HG03060 (cell line): ENCODE data around the gene HMGN4.

Experiments used
- ATAC-seq: cut with Tn5 transposase; IDR thresholded peaks from one replicate; pipeline ENCODE4 v1.9.1; 2021; ENCODE audit warnings: low read depth, moderate number of reproducible peaks; ENCODE audit not compliant: unreplicated experiment

Gene HMGN4

DNA sequence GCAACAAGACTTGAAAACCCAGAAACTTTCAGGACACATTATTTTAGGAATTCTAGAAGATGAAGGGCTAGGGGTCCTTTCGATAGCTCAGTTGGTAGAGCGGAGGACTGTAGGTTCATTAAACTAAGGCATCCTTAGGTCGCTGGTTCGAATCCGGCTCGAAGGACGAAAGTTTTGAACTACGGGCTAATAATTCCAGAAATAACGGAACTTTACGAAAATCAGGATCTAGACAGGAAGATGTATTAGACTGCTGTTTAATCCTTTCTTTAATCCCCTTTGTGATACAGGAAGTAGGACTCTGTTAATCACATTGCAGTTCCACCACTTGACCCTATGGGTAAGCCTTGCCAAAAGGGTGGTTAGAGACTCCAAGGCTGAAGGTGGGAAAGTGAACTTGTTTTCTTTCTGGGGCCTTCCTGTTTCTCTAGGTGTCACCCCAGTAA, 37.4 kb downstream of the HMGN4 start:
- no peak for ATAC-seq

DNA sequence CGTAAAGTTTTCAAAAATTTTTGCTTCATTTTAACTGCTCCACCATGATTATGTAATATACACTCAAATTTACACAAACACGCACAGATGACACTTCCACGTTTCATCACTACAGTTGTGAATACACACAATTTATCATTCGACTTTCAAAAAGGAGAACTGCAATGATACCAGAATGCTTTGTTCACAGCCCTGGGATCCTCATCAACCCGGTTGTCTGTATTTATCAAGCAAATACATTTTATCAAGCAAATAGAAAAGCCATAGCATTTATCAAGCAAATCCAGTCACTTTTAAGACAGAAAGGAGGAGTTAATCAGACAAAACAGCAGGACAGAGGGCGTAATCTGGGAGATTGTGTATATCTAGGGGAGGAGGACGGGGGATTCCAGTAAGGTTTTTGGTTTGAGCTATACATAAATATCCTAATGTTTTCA, 38.3 kb downstream of the HMGN4 start:
- ATAC-seq, result no peak

DNA sequence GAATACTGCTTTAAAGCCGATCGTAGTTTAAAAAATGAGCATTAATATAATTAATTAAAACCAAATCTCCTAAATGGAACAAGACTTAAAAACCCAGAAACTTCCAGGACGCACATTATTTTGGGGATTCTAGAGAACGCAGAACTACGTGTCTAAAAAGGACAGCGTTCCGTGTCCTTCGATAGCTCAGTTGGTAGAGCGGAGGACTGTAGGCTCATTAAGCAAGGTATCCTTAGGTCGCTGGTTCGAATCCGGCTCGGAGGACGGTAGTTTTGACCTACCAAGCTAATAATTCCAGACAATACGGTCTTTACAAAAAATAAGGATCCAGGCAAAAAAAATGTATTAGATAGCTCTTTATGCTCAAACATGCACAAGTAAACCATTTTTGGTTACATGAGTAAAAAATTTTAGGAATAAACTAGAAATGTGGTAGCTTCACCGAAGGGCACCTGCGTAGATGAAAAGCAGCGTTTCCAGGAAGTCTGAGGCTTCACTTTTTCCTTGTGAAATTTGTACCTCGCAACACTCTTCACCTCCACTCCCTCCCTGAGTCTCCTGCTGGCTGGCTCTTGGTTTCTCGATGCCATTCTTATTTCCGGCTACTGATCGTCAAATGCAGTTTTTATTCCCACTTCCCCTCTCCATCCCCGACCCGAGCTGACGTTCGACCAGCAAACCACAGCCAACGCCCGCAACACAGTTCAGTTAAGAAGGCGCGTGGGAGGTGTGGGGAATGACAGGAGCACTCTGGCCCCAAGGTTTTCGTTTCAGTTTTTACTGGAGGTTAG, 39.0 kb downstream of the HMGN4 start:
- no peak for ATAC-seq

DNA sequence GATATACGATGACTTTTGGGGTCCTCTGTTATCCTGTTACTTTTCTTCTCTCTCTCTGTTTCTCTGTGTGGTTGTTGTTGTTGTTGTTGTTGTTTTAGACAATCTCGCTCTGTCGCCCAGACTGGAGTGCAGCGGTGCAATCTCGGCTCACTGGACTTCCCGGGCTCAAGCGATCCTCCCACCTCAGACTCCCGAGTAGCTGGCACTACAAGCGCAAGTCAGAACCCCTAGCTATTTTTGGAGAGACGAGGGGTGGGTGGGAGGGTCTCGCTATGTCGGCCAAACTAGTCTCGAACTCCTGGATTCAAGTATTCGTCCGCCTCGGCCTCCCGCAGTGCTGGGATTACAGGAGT, 39.5 kb downstream of the HMGN4 start:
- ATAC-seq, result no peak

DNA sequence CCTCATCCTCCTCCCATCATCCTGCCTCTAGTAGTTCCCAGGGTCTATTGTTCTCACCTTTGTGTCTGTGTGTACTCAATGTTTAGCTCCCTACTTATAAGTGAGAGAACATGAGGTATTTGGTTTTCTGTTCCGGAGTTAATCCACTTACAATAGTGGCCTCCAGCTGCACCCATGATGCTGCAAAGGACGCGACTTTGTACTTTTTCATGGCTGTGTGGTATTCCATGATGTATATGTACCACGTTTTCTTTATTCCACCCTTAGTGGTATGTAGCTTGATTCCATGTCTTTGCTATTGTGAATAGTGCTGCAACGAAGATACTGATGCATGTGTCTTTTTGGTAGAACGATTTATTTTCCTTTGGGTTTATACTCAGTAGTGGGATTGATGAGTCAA, 40.1 kb downstream of the HMGN4 start:
- ATAC-seq, result no peak

DNA sequence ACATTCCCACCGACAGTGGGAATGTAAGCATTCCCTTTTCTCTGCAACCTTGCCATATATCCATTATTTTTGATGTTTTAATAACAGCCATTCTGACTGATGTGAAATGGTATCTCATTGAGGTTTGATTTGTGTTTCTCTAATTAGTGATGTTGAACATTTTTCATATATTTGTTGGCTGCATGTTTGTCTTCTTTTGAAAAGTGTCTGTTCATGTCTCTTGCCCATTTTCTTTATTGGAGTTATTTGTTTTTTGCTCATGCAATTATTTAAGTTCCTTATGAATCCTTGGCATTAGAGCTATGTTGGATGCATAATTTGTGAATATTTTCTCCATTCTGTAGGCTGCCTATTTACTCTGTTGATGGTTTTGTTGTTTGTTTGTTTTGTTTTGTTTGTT, 40.6 kb downstream of the HMGN4 start:
- ATAC-seq, result no peak

DNA sequence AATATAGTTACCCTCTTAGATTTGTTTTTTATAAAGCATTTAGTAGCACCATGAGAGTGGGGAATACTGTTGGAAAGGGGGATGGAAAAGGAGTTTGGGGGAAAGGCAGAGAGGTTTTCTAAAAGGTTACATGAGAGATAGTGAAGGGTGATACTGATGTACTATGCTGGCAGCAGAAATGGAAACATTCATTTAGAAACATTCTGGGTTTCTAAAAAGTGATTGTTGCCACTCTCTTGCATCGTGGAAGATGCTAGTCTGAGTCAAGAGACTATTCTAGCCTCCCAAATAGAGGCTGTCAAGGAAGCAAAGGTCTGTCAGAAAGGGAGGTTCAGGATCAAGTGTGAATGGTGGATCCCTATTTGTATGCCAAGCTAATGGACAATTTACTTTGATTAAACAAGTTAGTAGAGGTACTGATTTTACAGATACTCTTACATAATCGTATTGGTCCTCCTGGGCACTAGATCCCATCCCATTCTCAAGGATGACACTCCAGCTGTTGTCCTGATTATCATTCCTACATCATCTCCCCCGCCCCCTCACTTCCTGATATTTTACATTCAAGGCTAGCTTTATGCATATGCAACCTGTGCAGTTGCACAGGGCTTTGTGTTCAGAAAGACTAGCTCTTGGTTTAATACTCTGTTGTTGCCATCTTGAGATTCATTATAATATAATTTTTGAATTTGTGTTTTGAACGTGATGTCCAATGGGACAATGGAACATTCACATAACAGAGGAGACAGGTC, 43.2 kb downstream of the HMGN4 start:
- no peak for ATAC-seq

DNA sequence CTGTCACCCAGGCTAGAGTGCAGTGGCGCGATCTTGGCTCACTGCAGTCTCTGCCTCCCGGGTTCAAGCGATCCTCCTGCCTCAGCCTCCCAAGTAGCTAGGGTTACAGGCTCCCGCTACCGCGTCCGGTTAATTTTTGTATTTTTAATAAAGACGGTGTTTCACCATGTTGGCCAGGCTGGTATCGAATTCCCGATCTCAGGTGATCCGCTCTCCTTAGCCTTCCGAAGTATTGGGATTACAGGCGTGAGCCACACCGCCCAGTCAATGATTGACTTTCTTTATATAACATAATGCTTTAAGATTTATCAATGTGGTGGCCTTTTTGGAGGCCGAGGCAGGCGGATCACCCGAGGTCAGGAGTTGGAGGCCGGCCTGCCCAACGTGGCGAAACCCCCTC, 50.8 kb downstream of the HMGN4 start:
- ATAC-seq, result no peak

DNA sequence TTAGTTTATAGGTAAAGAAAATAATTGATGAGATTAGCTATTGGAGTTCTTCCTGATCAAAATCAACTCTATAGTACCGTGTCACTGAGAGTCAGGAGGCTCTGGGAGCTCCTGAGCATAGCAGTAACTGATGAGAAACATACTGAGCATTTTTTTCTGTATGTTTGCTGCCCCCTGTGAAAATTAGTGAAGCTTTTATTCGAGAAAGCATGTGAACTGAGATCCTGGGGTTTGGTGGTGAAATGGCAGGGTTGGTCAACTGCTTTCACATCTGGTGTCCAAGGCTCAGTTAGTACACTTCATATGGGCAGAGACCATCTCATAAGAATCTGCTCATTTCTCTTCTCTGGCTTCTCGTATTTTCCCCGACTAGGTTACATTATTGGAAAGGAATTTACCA, 54.5 kb downstream of the HMGN4 start:
- no peak for ATAC-seq

DNA sequence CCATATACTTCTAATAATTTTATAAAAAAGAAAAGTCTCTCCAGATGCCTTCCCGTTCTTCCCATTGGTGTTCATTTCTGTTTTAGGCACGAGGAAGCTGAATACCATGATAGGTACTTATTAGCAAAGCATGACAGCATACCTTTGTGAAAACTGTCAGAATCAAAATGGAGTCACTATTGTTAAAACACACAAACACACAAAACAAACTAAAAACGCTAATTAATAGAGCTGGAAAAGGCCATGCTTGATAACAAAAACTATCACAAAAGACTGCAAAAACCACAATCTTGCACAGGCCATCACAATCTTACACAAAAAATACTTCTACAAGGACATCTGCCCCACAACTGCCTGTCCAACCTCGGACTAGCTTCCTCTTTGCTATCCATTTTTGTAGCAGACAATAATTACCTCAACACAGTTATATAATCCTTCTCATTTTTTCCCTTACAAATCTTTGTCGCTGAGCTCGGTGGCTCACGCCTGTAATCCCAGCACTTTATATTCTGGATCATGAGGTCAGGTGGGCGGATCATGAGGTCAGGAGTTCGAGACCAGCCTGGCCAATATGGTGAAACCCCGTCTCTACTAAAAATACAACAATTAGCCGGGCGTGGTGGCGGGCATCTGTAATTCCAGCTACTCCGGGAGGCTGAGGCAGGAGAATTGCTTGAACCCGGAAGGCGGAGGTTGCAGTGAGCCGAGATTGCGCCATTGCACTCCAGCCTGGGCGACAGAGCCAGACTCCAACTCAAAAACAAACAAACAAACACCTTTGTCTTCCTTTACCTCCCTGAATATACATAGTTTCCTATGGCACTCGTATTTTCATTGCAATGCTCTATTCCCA, 55.3 kb downstream of the HMGN4 start:
- no peak for ATAC-seq

DNA sequence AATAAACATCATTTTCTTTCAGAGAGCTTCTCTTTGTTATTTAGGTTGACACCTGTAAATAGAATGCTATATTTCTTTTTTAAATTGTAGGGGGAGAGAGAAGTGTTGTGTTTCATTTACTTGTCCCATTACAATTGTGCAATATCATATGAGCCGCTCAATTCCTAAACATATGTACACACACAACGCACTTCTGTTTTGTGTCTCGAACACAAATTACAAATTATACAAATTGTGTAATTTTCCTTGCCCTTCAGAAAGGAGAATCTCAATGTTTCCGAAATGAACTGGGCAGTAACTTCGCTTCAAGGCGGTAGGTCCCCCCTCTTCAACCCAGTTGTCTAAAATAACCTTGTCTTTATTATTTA, 55.9 kb downstream of the HMGN4 start:
- ATAC-seq, result no peak

DNA sequence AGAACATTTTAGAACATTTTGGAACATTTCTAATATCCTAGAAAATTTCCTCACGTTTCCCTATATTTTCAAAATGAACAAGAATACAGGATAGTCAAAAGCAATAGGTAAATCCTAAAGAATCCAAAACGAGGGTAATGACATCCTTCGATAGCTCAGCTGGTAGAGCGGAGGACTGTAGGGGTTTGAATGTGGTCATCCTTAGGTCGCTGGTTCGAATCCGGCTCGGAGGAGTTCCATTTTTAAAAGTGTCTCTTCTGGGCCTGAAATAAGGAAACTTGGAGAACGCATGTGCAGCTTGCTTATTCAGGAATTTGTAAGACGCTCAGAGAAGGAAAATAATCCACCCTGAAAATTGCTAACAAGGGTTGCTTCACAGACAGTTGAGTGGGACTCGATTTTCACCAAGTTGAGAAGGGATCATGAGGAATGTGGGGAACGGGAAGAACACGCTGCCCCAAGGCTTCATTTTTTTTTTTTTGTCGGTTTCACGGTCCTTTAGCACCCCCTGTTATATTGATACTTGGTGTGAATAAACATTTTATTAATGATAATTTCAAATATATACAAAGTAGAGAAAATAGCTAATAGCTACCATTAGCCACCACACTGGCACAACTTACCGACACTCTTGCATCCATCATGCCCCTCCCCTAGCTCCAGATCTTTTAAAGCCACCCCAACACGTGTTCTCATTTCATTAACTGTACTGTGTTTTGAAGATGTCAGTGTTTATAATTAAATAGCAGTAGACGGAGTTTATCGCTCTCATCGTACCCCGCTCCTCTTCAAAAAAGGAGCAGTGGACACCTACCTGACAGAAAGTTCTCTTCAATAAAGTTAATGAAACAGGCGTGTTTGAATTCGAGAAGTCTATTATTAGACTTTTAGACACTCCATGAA, 56.8 kb downstream of the HMGN4 start:
- ATAC-seq, result no peak

DNA sequence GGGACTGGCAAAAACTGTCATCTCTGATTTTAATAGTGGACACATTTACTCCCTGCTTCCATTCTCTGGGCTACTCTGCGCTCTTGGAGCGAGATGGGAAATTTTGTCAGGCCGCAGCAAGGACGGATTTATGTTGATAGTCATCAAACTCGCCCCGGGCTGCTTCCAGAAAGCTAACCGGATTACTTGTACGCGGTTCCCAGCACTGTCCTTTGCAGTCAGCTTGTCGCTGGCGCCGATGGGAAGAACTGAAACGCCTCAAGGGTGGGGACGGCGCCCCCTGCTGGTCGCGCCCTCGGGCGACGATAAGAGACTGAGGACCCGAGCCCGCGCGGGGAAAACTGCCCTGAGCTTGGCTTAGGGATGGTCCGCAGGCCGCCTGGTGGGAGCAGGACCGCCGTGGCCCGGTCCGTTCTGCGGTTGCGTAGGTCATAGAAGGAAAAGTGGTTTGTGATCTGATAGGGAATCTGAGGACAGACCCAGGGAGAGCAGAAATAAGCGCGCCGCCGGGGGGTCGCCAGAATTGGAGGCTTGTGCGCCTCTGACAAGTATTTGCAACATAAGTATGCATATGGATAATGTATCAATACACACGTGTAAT, 57.6 kb downstream of the HMGN4 start:
- ATAC-seq, result peak; percentile 38
